Stimulated activated effector memory CD8-positive, alpha-beta T cell treated with anti-CD3 and anti-CD28 coated beads, Interleukin-12 subunit alpha, Interleukin-12 subunit beta, amount 100 ng/mL, for 72 hours (primary cell): ENCODE data around the gene CENPI.

Source experiments
- ATAC-seq: fragments of 150-1000 bp; cut with Tn5 transposase; 2 replicates; pipeline ENCODE4 v1.10.0; 2021
- DNase-seq, 2 donors: peaks; one replicate each; pipeline ENCODE4 v3.0.0; 2021 to 2022; ENCODE audit warnings: low spot score in 2 of 2
- H3K27ac Mint-ChIP-seq: one replicate; pipeline ENCODE4 v1.8.0; 2022; ENCODE audit warnings: mild to moderate bottlenecking, mixed read lengths
- H3K36me3 Mint-ChIP-seq: one replicate; pipeline ENCODE4 v1.8.0; 2022; ENCODE audit warnings: mild to moderate bottlenecking, mixed read lengths
- H3K4me1 Mint-ChIP-seq: one replicate; pipeline ENCODE4 v1.8.0; 2022; ENCODE audit warnings: mixed read lengths
- H3K4me3 Mint-ChIP-seq: one replicate; pipeline ENCODE4 v1.8.0; 2022; ENCODE audit warnings: mild to moderate bottlenecking, mixed read lengths
- H3K9me3 Mint-ChIP-seq: one replicate; pipeline ENCODE4 v1.8.0; 2022; ENCODE audit warnings: mixed read lengths

Gene CENPI

DNA sequence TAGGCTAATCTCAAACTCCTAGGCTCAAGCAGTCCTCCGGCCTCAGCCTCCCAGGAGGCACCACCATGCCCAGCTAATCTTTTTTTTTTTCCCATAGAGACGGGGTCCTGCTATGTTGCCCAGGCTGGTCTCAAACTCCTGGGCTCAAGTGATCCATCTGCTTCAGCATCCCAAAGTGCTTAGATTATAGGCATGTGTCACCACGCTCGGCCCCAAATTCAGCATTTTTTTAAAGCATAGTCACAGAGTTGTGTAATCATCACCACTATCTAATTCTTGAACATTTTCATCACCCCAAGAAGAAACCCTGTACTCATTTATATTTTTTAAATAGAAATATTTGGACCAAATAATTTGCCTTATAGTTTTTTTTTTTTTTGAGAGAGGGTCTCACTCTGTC is 10.3 kb downstream of the CENPI start:
- ATAC-seq: no peak
- Mint-ChIP-seq H3K9me3 (no peaks in the 10 kb centered on the region), H3K4me1 (no peaks in the 10 kb centered on the region), H3K27ac (no peak overlapping the region), H3K4me3 (no peak overlapping the region), H3K36me3 (peaks cover 29% of the 10 kb centered on the region)
- no peak for DNase-seq

DNA sequence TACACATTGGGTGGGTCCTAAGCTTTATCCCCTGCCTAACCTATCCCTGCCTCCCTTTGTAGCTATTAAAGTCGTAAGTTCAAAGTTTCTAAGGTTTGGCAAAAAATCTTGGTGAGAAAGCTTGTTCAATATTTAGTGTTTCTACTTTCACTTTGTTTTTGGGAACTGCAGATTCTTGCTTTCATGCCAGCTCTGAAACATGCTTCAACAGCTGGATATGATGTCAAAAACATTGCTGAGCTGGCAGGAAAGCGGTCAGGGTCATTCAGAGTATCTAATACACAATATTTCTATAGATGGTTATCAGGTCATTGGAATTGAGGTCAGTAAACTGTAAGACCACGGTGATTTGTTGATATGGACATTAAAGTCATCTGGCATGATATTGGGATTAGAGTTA is 19.7 kb downstream of the CENPI start:
- no peak overlapping the region for H3K4me3 Mint-ChIP-seq

GRCh38 chrX:101136235-101136634 is 38.2 kb downstream of the CENPI start:
- H3K36me3 Mint-ChIP-seq: peaks cover 27% of the 10 kb centered on the region
- DNase-seq (no peak), ATAC-seq (no peak)
- H3K27ac Mint-ChIP-seq: no peak overlapping the region
- no peaks in the 10 kb centered on the region for H3K9me3 Mint-ChIP-seq
- no peak overlapping the region for H3K4me3 Mint-ChIP-seq
- no peaks in the 10 kb centered on the region for H3K4me1 Mint-ChIP-seq

More for the DNA sequence above, 19.7 kb downstream of the CENPI start:
- Mint-ChIP-seq H3K36me3 (peaks cover 27% of the 10 kb centered on the region), H3K4me1 (no peaks in the 10 kb centered on the region), H3K9me3 (no peaks in the 10 kb centered on the region), H3K27ac (no peak overlapping the region)
- no peak for DNase-seq
- ATAC-seq: no peak
